Endothelial cell of umbilical vein (primary cell): ENCODE results near the gene LRP3. TPM values are rescaled to one million over a fixed set of nuclear protein-coding genes. Genes with fewer than 3 reads are reported as not detected.
"Not testable (repeated sequence)": the region's sequence is repeated elsewhere in the genome, so short reads cannot be mapped to it uniquely, and the experiment has no call there.

Source experiments
- BruUV-seq: library from RNA; stranded (reverse); fragments of 400-500 nt; replicated peaks from 2 replicates; lab custom pipeline; 2021; lab: Mats Ljungman, UMichigan
- CTCF ChIA-PET: fragments of 300-600, 350-600 bp; sonication (Branson Sonifier 250); formaldehyde crosslinking; loops from one replicate; lab custom pipeline; 2021; ENCODE audit warnings: antibody characterized with exemption, inconsistent platforms; lab: Charles Lee
- POLR2A ChIA-PET: fragments of 300-600, 350-600 bp; sonication (Branson Sonifier 250); formaldehyde crosslinking; loops from one replicate; lab custom pipeline; 2021; ENCODE audit warnings: antibody characterized with exemption, inconsistent platforms; lab: Charles Lee
- DNase-seq: peaks from one replicate; pipeline ENCODE4 v3.0.0-alpha.2; 2011; ENCODE audit warnings: low read depth, low spot score
- FAIRE-seq: peaks from 2 replicates; lab custom pipeline; 2011; peaks lifted over from hg19 to GRCh38; lab: Jason Lieb, UNC
- H2AFZ ChIP-seq: 2 replicates; pipeline ENCODE4 v1.6.0; 2012; ENCODE audit warnings: low read depth, low read length, control low read depth, inconsistent platforms
- H3K27ac ChIP-seq: 2 replicates; pipeline ENCODE4 v1.5.1; 2011; ENCODE audit warnings: low read depth, mild to moderate bottlenecking, control low read depth, low read length, moderate library complexity; ENCODE audit not compliant: insufficient read depth
- H3K27me3 ChIP-seq, 2 experiments: 2 replicates each; pipeline versions ENCODE4 v1.6.0 to v1.6.1; 2011; ENCODE audit warnings: low read length in 2 of 2, mixed read lengths in 1 of 2; ENCODE audit not compliant: control insufficient read depth in 2 of 2, insufficient read depth in 2 of 2
- H3K36me3 ChIP-seq, 2 experiments: 2 replicates in 1 of 2; 3 replicates in 1 of 2; pipeline ENCODE4 v1.5.1; 2011; ENCODE audit warnings: low read length in 2 of 2, mild to moderate bottlenecking in 1 of 2, moderate library complexity in 1 of 2; ENCODE audit not compliant: control insufficient read depth in 2 of 2, insufficient read depth in 2 of 2; ENCODE audit errors: extremely low read depth in 1 of 2
- H3K4me1 ChIP-seq: 3 replicates; pipeline ENCODE4 v1.5.1; 2011; ENCODE audit warnings: mild to moderate bottlenecking, low read length; ENCODE audit not compliant: control insufficient read depth, insufficient read depth; ENCODE audit errors: extremely low read depth
- H3K4me2 ChIP-seq: 2 replicates; pipeline ENCODE4 v1.6.1; 2011; ENCODE audit warnings: low read length, control low read depth, mixed read lengths; ENCODE audit not compliant: insufficient read depth
- H3K4me3 ChIP-seq, 3 experiments: fragments of 200-600 bp in 1 of 3; sonication (generic), shearing (Covaris generic) in 1 of 3; replicated peaks in 1 of 3; 2 replicates each; pipeline ENCODE4 v1.5.1; 2011 to 2016; ENCODE audit warnings: control low read depth in 3 of 3, low read length in 3 of 3, mild to moderate bottlenecking in 2 of 3, inconsistent platforms in 1 of 3, low read depth in 1 of 3, moderate library complexity in 1 of 3; ENCODE audit not compliant: insufficient read depth in 1 of 3
- H3K79me2 ChIP-seq: 2 replicates; pipeline ENCODE4 v1.6.0; 2012; ENCODE audit warnings: low read length, inconsistent platforms; ENCODE audit not compliant: control insufficient read depth, insufficient read depth
- H3K9ac ChIP-seq: replicated peaks from 2 replicates; pipeline ENCODE3; 2011; ENCODE audit warnings: low read length, control low read depth; ENCODE audit not compliant: insufficient read depth; ENCODE audit errors: extremely low read depth
- H3K9me1 ChIP-seq: replicated peaks from 3 replicates; pipeline ENCODE4 v1.6.0; 2011; ENCODE audit warnings: mild to moderate bottlenecking, low read length; ENCODE audit not compliant: control insufficient read depth, insufficient read depth; ENCODE audit errors: extremely low read depth
- H3K9me3 ChIP-seq: replicated peaks from 2 replicates; pipeline ENCODE4 v1.5.1; 2012; ENCODE audit warnings: low read length, inconsistent platforms; ENCODE audit not compliant: control insufficient read depth, insufficient read depth
- H4K20me1 ChIP-seq: replicated peaks from 2 replicates; pipeline ENCODE3; 2011; ENCODE audit warnings: mild to moderate bottlenecking, low read length; ENCODE audit not compliant: control insufficient read depth, insufficient read depth; ENCODE audit errors: extremely low read depth
- EZH2 ChIP-seq: IDR thresholded peaks from 2 replicates; pipeline ENCODE4 v1.6.1; 2012; ENCODE audit warnings: borderline replicate concordance, low read depth, mild to moderate bottlenecking, moderate library complexity, low read length, inconsistent platforms; ENCODE audit not compliant: severe bottlenecking
- JUN ChIP-seq: IDR thresholded peaks from 2 replicates; pipeline ENCODE4 v1.6.1; 2011; ENCODE audit warnings: borderline replicate concordance, low read depth; ENCODE audit not compliant: insufficient read length, insufficient read depth
- MAX ChIP-seq: IDR thresholded peaks from 2 replicates; pipeline ENCODE4 v1.6.1; 2011; ENCODE audit not compliant: insufficient read depth, insufficient read length
- MYC ChIP-seq: IDR thresholded peaks from one replicate; pipeline ENCODE4 v1.6.1; 2011; ENCODE audit warnings: mild to moderate bottlenecking, low read depth, low read length
- POLR2A ChIP-seq: IDR thresholded peaks from 2 replicates; pipeline ENCODE4 v1.6.1; 2012; ENCODE audit warnings: low read depth, mild to moderate bottlenecking, control low read depth, low read length
- POLR2AphosphoS5 ChIP-seq: IDR thresholded peaks from 2 replicates; pipeline ENCODE4 v1.6.1; 2012; ENCODE audit warnings: low read depth, mild to moderate bottlenecking, control low read depth, low read length, moderate library complexity; ENCODE audit not compliant: insufficient read depth
- dilution Hi-C: fragments of 300-500 bp; cut with MboI; formaldehyde crosslinking; loops from one replicate; pipeline ENCODE4 v1.15.0; 2019; ENCODE audit warnings: low sequenced_read_pairs; ENCODE audit not compliant: extremely low pct_ligation_motif_present
- intact Hi-C: fragments of 100-400 bp; cut with micrococcal nuclease; formaldehyde crosslinking; loops from one replicate; pipeline ENCODE4 v1.10.0; 2022
- polyA plus RNA-seq, 4 experiments: library from polyadenylated mRNA; depleted of rRNA in 3 of 4; stranded (reverse) in 3 of 4; unstranded in 1 of 4; fragments of >200 nt; gene quantifications; 2 replicates each; pipeline versions ENCODE4 v1.2.1 to v1.2.3, GENCODE V29; 2011 to 2012; ENCODE audit warnings: missing spikeins in 1 of 4
- total RNA-seq: library from RNA; stranded (reverse); gene quantifications from 2 replicates; pipeline ENCODE4 v1.2.3, GENCODE V29; 2021

The LRP3 gene
- total and polyA plus RNA-seq, 2 donors (not counting 3 experiments of a cell fraction or from before 2014, with no cell fraction given) = 14.3 to 19.4 TPM

- no TSS peak for BruUV-seq
- no peak for FAIRE-seq
- Histone ChIP-seq H3K9me3 (no peaks in the 10 kb centered on the region), H2AFZ (no peak overlapping the region), H3K9ac (no peak overlapping the region), H4K20me1 (no peaks in the 10 kb centered on the region), H3K36me3 (no peaks in the 10 kb centered on the region), H3K4me3 (no peak overlapping the region), H3K27me3 (no peaks in the 10 kb centered on the region), H3K4me2 (no peak overlapping the region), H3K79me2 (no peaks in the 10 kb centered on the region), H3K27ac (no peak overlapping the region), H3K9me1 (no peaks in the 10 kb centered on the region), H3K4me1 (no peaks in the 10 kb centered on the region)
- CTCF ChIA-PET = interaction anchor here (1.6 to 2.4 kb wide), 2 partner anchors 13 to 21 kb away, joined by 4 to 8 read pairs; no protein-coding TSS in a partner anchor
- DNase-seq = no peak
- intact Hi-C loops (no loop called here), dilution Hi-C loops (no loop called here)
- TF ChIP-seq JUN (no peak), POLR2AphosphoS5 (no peak), POLR2A (no peak), MAX (no peak), EZH2 (no peak), MYC (no peak)
- POLR2A ChIA-PET = no interaction called here
Observed at GRCh38 chr19:33163481-33163880, 30.6 kb upstream of the LRP3 start.

GRCh38 chr19:33166037-33166436 is 28.1 kb upstream of the LRP3 start:
- H3K36me3 ChIP-seq, H3K4me1 ChIP-seq, H3K9me1 ChIP-seq, H3K27me3 ChIP-seq, H3K9me3 ChIP-seq, BruUV-seq, H3K79me2 ChIP-seq, H3K9ac ChIP-seq, CTCF ChIA-PET, FAIRE-seq, DNase-seq, H3K4me2 ChIP-seq, dilution Hi-C loops, H4K20me1 ChIP-seq, intact Hi-C loops, H2AFZ ChIP-seq, H3K27ac ChIP-seq, H3K4me3 ChIP-seq: not testable (repeated sequence)
- POLR2A ChIA-PET = interaction anchor here (0.7 kb wide), 1 partner anchor 32 kb away, joined by 8 read pairs; no protein-coding TSS in a partner anchor
